ENCODE measurements around the gene ELF4. TPM values are rescaled to one million over a fixed set of nuclear protein-coding genes. Genes with fewer than 3 reads are reported as not detected.

The ELF4 gene
- total and polyA plus RNA-seq, 2 of the 4 experiments (the other 2 are of a cell fraction) = 10.9 to 19.0 TPM

DNA sequence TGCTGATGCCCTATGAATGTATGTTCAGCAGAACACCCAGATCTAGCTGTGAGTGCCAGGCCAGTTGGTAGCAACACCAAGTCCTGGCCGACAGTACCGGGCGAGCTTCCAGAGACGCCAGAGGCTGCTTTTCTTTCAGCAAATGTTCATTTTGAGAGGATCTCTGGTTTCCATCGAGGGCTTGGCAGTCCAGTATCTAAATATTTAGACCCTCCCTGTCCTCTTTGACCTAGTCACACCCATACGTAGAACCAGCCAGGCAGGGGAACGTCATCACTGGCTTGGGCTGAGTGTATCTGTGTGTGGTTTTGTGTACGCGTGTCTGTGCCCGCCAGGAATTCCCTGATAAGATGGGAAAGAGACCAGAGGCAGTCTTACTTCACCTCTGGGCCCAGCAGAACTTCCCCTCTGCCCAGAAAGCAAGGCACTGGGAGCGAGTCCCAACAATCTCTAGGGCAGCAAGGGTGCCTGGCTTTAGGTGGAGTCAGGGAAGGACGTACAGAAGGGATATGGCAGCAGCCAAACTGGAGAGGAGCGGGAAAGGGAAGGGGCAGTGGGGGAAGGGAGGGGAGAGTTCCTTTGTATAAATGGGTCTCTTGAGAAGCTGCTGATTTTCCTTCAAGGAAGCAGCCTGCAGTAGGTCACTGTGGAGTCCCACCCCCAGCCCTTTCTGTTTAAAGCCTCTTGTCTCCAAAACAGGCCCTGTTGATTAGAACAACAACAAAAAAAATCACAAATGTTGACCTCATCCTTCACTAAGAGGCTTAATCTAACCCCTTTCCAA is 15.0 kb upstream of the ELF4 start:
- Histone ChIP-seq H3K36me3 (ENCODE audit: control insufficient read depth, insufficient read depth, low read length) (peaks cover 11% of the 10 kb centered on the region), H3K4me2 (ENCODE audit: low read depth, low read length) (no peak overlapping the region), H2AK9ac (replicated peaks; ENCODE audit: low read depth, low read length, poor library complexity) (no peak overlapping the region), H4K20me1 (ENCODE audit: insufficient read depth, low read length) (no peaks in the 10 kb centered on the region), H3K4me1 (ENCODE audit: control insufficient read depth, insufficient read depth, low read length) (peaks cover under 1% of the 10 kb centered on the region; the same call in 1 of the 2 replicates), H2AK5ac (ENCODE audit: low read depth, low read length) (no peak overlapping the region), H3K9me3 (ENCODE audit: control insufficient read depth, insufficient read depth, low read length) (no peaks in the 10 kb centered on the region), H4K5ac (ENCODE audit: low read depth, low read length) (no peak overlapping the region), H4K91ac (ENCODE audit: insufficient read depth, low read depth, low read length) (no peak overlapping the region), H3K27me3 (ENCODE audit: control insufficient read depth, insufficient read depth, low read length) (no peaks in the 10 kb centered on the region; the same call in 1 of the 2 replicates), H2AFZ (replicated peaks; ENCODE audit: low read length, poor library complexity) (no peak overlapping the region), H2BK5ac (ENCODE audit: low read depth, low read length, poor library complexity, severe bottlenecking) (no peak overlapping the region), H3K23ac (ENCODE audit: low read depth, low read length) (no peak overlapping the region), H2BK20ac (ENCODE audit: low read depth, low read length) (no peak overlapping the region), H2BK120ac (ENCODE audit: low read depth, low read length) (no peak overlapping the region), H2BK15ac (ENCODE audit: low read depth, low read length) (no peak overlapping the region), H3K9ac (ENCODE audit: low read depth, low read length) (no peak overlapping the region), H3K4me3 (ENCODE audit: insufficient read depth, low read depth, low read length) (no peak overlapping the region), H4K8ac (ENCODE audit: low read depth in 2 of 2, low read length in 2 of 2) (no peak overlapping the region), H3K79me1 (ENCODE audit: low read depth in 1 of 2, low read length in 2 of 2) (peaks cover 0 to 3% of the 10 kb centered on the region in 2 experiments; a peak in 1 of 4 replicates), H3K14ac (replicated peaks; ENCODE audit: low read depth, low read length) (no peak overlapping the region), H3K18ac (ENCODE audit: low read depth, low read length) (no peak overlapping the region), H3K4ac (ENCODE audit: low read depth, low read length) (no peak overlapping the region), H3K27ac (ENCODE audit: insufficient read depth, low read length) (no peak overlapping the region), H3K56ac (ENCODE audit: extremely low read depth, insufficient read depth, low read length) (no peak overlapping the region), H3K9me1 (ENCODE audit: insufficient read depth, low read length) (peaks cover 7% of the 10 kb centered on the region; the same call in 1 of the 2 replicates)
- WGBS, 2 experiments (ENCODE audit: extremely low coverage in 2 of 2, insufficient read length in 1 of 2) = no CpG with 5 or more reads among the region's 13 CpGs
- CTCF ChIA-PET = no interaction called here
- in situ Hi-C loops (cut with MboI; ENCODE audit: low sequenced_read_pairs) (no loop called here), intact Hi-C loops (cut with micrococcal nuclease) (no loop called here), dilution Hi-C loops (cut with HindIII; ENCODE audit: low sequenced_read_pairs, unreplicated experiment) (no loop called here)
- BruUV-seq (replicated peaks) = no TSS peak
- no peak for DNase-seq
- POLR2A ChIA-PET (ENCODE audit: unreplicated experiment) = no interaction called here
- TF ChIP-seq USF2 (IDR thresholded peaks at IDR 0.05; ENCODE audit: low read depth, low read length) (no peak), POLR2A (IDR thresholded peaks at IDR 0.05; ENCODE audit: low read depth, low read length) (no peak), NFE2L2 (IDR thresholded peaks at IDR 0.05; ENCODE audit: low read depth, low read length) (no peak), RAD21 (IDR thresholded peaks at IDR 0.05; ENCODE audit: low read length) (no peak), BHLHE40 (IDR thresholded peaks at IDR 0.05; ENCODE audit: low read depth, low read length) (no peak), MXI1 (IDR thresholded peaks at IDR 0.05; ENCODE audit: borderline replicate concordance, low read depth, low read length) (no peak), MAZ (IDR thresholded peaks at IDR 0.05; ENCODE audit: borderline replicate concordance, low read depth, low read length) (no peak), CEBPB (IDR thresholded peaks at IDR 0.05; ENCODE audit: low read depth, low read length) (no peak), RFX5 (IDR thresholded peaks at IDR 0.05; ENCODE audit: low read depth, low read length) (no peak), CHD1 (IDR thresholded peaks at IDR 0.05; ENCODE audit: low read depth, low read length) (no peak), MAFK (IDR thresholded peaks at IDR 0.05; ENCODE audit: low read depth, low read length) (no peak), RCOR1 (IDR thresholded peaks at IDR 0.05; ENCODE audit: insufficient replicate concordance, low read length) (no peak), SMC3 (IDR thresholded peaks at IDR 0.05; ENCODE audit: low read depth, low read length) (no peak), FOS (IDR thresholded peaks at IDR 0.05; ENCODE audit: low read depth, low read length) (no peak), CTCF (conservative IDR thresholded peaks at IDR 0.05; ENCODE audit: low read depth, low read length) (no peak)
- TF ChIP-seq, protein P1, sequence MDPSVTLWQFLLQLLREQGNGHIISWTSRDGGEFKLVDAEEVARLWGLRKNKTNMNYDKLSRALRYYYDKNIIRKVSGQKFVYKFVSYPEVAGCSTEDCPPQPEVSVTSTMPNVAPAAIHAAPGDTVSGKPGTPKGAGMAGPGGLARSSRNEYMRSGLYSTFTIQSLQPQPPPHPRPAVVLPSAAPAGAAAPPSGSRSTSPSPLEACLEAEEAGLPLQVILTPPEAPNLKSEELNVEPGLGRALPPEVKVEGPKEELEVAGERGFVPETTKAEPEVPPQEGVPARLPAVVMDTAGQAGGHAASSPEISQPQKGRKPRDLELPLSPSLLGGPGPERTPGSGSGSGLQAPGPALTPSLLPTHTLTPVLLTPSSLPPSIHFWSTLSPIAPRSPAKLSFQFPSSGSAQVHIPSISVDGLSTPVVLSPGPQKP (IDR thresholded peaks at IDR 0.05; ENCODE audit: borderline replicate concordance, low read depth, low read length) = no peak
- ATAC-seq (ENCODE audit: low read depth) = no peak
